Thoracic aorta (tissue), 2 donors: ENCODE results near the gene FILIP1. TPM values are rescaled to one million over a fixed set of nuclear protein-coding genes. Genes with fewer than 3 reads are reported as not detected.
A peak's percentile ranks its signal among the peaks of the same experiment; 100 is the strongest.

Experiments
- ATAC-seq: fragments of 150-250 bp; one replicate; pipeline ENCODE4 v1.8.0; 2017; ENCODE audit warnings: low read depth; ENCODE audit not compliant: insufficient number of reproducible peaks, low FRiP score
- DNase-seq: peaks from one replicate; pipeline ENCODE4 v3.0.0-alpha.2; 2020; ENCODE audit warnings: low spot score
- H3K27ac ChIP-seq, 2 donors: fragments of 200-600 bp; sonication (generic); 1 replicate in 1 of 2; 2 replicates in 1 of 2; pipeline ENCODE4 v1.5.1; 2016; ENCODE audit warnings: mild to moderate bottlenecking in 2 of 2, moderate library complexity in 2 of 2
- H3K27me3 ChIP-seq: fragments of 200-600 bp; sonication (generic); replicated peaks from 2 replicates; pipeline ENCODE4 v1.6.0; 2016; ENCODE audit warnings: mild to moderate bottlenecking; ENCODE audit not compliant: insufficient read depth
- H3K36me3 ChIP-seq: fragments of 200-600 bp; sonication (generic); one replicate; pipeline ENCODE4 v1.5.1; 2016
- H3K4me1 ChIP-seq, 2 donors: fragments of 200-600 bp; sonication (generic); 1 replicate in 1 of 2; 2 replicates in 1 of 2; pipeline versions ENCODE4 v1.5.1 to v1.6.0; 2016; ENCODE audit warnings: low read depth in 2 of 2, mild to moderate bottlenecking in 1 of 2; ENCODE audit not compliant: control insufficient read depth in 1 of 2
- H3K4me3 ChIP-seq: fragments of 200-600 bp; sonication (generic); 2 replicates; pipeline ENCODE4 v1.5.1; 2016; ENCODE audit warnings: mild to moderate bottlenecking
- H3K9me3 ChIP-seq: fragments of 200-600 bp; sonication (generic); 2 replicates; pipeline ENCODE4 v1.5.1; 2016
- total RNA-seq, 2 donors: library from RNA; depleted of rRNA; stranded (reverse); fragments of >200 nt; gene quantifications; one replicate each; pipeline versions ENCODE4 v1.1.0 to v1.2.3, GENCODE V29; 2016
- TF ChIP-seq, protein P1 (sequence below): fragments of 200-600 bp; sonication (generic); IDR thresholded peaks from one replicate; pipeline ENCODE4 v1.5.1; 2019; ENCODE audit warnings: antibody characterized with exemption

Gene FILIP1
- total RNA-seq, 2 donors from 2014 or later = 23.4 to 43.8 TPM

DNA sequence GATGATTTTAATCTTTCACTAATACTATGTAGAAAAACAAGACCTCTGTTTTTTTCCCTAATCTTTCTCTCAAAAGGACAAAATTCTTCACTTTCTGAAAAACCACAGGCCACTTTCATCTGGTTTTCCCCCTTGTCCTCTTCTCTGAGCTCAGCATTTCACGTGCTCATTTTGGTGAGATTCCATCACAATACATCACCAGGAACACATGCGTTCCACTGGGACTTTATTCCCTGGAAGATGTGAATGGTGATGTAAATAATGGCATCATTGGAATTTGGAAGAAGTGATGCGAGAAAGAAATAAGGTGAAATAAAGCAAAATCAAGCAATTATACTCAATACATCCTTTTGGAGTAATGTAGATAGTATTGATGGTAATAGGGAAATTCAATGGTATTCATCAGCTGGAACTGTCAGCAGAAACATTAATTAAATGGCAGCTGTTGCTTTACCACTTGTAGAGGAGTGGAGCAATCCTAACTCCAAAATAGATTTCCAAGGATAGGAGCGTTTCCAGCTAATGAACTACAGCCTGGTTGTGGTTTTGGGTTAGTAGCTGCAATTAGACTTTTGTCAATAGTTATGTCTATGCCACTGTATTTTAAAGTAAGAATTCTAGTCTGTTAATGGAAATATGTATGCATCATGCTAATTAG lies 11.5 kb downstream of the FILIP1 start:
- Histone ChIP-seq H3K4me3 (no peak overlapping the region), H3K9me3 (no peaks in the 10 kb centered on the region), H3K36me3 (no peaks in the 10 kb centered on the region), H3K27ac (peak overlapping the region; percentile 71 to 88), H3K27me3 (no peaks in the 10 kb centered on the region), H3K4me1 (peaks cover 34 to 68% of the 10 kb centered on the region in 2 donors)
- ATAC-seq = peak; percentile 51
- no peak for DNase-seq
- TF ChIP-seq, protein P1, sequence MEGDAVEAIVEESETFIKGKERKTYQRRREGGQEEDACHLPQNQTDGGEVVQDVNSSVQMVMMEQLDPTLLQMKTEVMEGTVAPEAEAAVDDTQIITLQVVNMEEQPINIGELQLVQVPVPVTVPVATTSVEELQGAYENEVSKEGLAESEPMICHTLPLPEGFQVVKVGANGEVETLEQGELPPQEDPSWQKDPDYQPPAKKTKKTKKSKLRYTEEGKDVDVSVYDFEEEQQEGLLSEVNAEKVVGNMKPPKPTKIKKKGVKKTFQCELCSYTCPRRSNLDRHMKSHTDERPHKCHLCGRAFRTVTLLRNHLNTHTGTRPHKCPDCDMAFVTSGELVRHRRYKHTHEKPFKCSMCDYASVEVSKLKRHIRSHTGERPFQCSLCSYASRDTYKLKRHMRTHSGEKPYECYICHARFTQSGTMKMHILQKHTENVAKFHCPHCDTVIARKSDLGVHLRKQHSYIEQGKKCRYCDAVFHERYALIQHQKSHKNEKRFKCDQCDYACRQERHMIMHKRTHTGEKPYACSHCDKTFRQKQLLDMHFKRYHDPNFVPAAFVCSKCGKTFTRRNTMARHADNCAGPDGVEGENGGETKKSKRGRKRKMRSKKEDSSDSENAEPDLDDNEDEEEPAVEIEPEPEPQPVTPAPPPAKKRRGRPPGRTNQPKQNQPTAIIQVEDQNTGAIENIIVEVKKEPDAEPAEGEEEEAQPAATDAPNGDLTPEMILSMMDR = no peak

DNA sequence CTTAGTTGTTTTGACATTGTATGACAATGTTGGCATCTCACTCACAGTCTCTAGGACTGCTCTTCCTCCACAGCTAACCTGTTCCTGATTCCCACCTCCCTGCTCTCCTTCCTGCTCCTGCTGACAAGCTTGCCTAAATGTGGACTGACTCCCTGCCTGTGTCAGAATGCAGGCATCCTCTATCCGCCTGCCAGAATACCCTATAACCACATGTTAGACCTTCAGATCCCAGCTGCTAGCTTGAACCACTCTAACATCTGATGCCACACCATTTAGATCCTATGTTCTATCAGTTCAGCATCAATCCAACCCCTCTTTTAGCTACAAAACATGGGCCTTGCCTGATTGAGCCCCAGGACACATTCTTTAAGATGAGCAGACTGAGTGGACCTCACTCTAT lies 12.2 kb downstream of the FILIP1 start:
- no peaks in the 10 kb centered on the region for H3K27me3 ChIP-seq
- peaks cover 34 to 61% of the 10 kb centered on the region in 2 donors for H3K4me1 ChIP-seq
- DNase-seq = no peak
- peak overlapping the region; percentile 17 for H3K4me3 ChIP-seq
- TF ChIP-seq, protein P1 = no peak
- H3K9me3 ChIP-seq = no peaks in the 10 kb centered on the region
- H3K36me3 ChIP-seq = no peaks in the 10 kb centered on the region
- peak overlapping the region; percentile 71 to 88 for H3K27ac ChIP-seq
- peak; percentile 23 for ATAC-seq

DNA sequence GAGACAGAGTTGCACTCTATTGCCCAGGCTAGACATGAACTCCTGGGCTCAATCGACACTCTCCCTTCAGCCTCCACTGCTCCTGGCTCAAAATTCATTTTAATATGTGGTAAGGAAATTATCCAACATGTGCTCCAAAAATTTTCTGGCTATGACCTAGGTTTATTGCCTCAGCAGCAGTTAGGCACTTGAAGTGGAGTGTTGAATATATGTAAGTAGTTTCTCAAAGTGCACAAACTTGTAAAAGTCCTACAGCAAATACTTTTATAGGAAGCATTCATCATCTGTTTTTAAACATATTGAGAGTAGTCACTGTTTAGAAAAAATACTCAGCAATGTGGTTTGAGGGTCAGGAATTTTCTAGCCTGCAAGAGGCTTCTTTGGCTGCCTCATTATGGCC lies 13.2 kb downstream of the FILIP1 start:
- Histone ChIP-seq H3K9me3 (no peaks in the 10 kb centered on the region), H3K27ac (peak overlapping the region; percentile 71 to 88), H3K4me1 (peaks cover 34 to 52% of the 10 kb centered on the region in 2 donors), H3K27me3 (no peaks in the 10 kb centered on the region), H3K4me3 (no peak overlapping the region), H3K36me3 (no peaks in the 10 kb centered on the region)
- no peak for ATAC-seq
- DNase-seq = no peak
- TF ChIP-seq, protein P1 = no peak

DNA sequence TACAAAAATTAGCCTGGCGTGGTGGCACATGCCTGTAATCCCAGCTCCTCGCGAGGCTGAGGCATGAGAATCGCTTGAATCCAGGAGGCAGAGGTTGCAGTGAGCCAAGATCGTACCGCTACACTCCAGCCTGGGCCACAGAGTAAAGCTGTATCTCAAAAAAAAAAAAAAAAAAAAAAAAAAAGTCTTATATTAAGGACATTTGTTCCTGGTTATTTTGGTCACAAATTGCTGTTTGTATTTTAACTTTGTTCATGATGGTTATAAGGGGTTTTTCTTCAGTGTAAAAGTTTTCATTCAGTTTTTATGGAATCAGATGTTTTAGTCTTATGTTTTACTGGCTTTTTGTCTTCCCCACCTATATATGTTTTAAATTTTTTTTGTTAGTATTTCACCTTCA lies 13.9 kb downstream of the FILIP1 start:
- no peaks in the 10 kb centered on the region for H3K27me3 ChIP-seq
- H3K4me3 ChIP-seq = no peak overlapping the region
- peak overlapping the region in 1 of 2 donors; percentile 20 for H3K27ac ChIP-seq
- H3K4me1 ChIP-seq = peaks cover 34 to 46% of the 10 kb centered on the region in 2 donors
- no peaks in the 10 kb centered on the region for H3K9me3 ChIP-seq
- ATAC-seq = no peak
- H3K36me3 ChIP-seq = no peaks in the 10 kb centered on the region
- TF ChIP-seq, protein P1 = no peak
- DNase-seq = no peak

DNA sequence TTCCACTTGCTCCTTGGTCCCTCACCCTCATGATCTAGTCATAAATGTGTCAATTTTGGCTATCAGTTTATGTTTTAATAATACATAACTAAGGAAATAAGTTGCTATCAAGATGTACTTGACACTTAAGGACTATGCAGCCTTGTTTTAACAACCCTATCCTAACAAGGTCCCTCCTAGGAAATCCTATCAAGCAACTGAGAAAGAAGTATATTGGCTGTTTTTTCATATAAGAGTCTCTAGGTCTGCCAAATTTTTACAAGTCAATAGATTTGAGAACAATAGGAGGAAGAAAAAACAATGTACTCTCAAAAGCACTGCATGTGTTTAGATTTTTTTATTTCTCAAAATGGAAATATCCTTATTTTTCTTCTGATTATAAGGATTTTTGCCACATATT lies 14.7 kb downstream of the FILIP1 start:
- DNase-seq (no peak), ATAC-seq (no peak)
- no peaks in the 10 kb centered on the region for H3K36me3 ChIP-seq
- no peak overlapping the region for H3K4me3 ChIP-seq
- H3K4me1 ChIP-seq = peaks cover 34 to 38% of the 10 kb centered on the region in 2 donors
- H3K27ac ChIP-seq = peak overlapping the region in 1 of 2 donors; percentile 2
- TF ChIP-seq, protein P1 = no peak
- H3K9me3 ChIP-seq = no peaks in the 10 kb centered on the region
- H3K27me3 ChIP-seq = no peaks in the 10 kb centered on the region
